Thyroid gland (tissue), 4 donors: ENCODE measurements around the gene MOCOS.

Experiments used
- CTCF ChIP-seq, 6 experiments: fragments of 200-600 bp in 3 of 6; fragments of 450-650 bp in 3 of 6; sonication (generic) in 3 of 6; IDR thresholded peaks; one replicate each; pipeline ENCODE4 v1.5.1; 2016 to 2019; ENCODE audit warnings: antibody characterized with exemption in 6 of 6, mild to moderate bottlenecking in 2 of 6, inconsistent platforms in 1 of 6, moderate library complexity in 1 of 6
- POLR2A ChIP-seq, 2 donors: fragments of 450-650 bp; IDR thresholded peaks; one replicate each; pipeline ENCODE4 v1.6.1; 2017; ENCODE audit warnings: antibody characterized with exemption in 2 of 2, mild to moderate bottlenecking in 2 of 2, moderate library complexity in 1 of 2

GRCh38 chr18:36314754-36315153 is 127.5 kb downstream of the MOCOS start:
- no peak for TF ChIP-seq CTCF (IDR thresholded peaks at IDR 0.05)
- no peak for TF ChIP-seq POLR2A (IDR thresholded peaks at IDR 0.05)
